Gastrocnemius medialis (tissue), 4 donors: ENCODE measurements around the gene AKNA. TPM values are rescaled to one million over a fixed set of nuclear protein-coding genes. Genes with fewer than 3 reads are reported as not detected.

Experiments used
- total RNA-seq, 4 donors: library from RNA; depleted of rRNA; stranded (reverse); fragments of >200 nt; gene quantifications; one replicate each; pipeline versions ENCODE4 v1.1.0 to v1.2.3, GENCODE V29; 2016

The AKNA gene
- total RNA-seq, 4 donors from 2014 or later: 2.8 to 5.7 (median 3.8) TPM

Other genes starting within 250 kb of the AKNA start
- 1 to 10 TPM in 2 of 4 donors, under 1 TPM in 2; 0.42 to 1.4 (median 0.95) TPM for gene COL27A1, start 232.4 kb downstream of the AKNA start, total RNA-seq
- 10 to 100 TPM in 2 of 4 donors, not detected in 2; 33.5 to 92.8 TPM for gene ORM1, start 64.9 kb downstream of the AKNA start, total RNA-seq
- gene ORM2, start 58.1 kb downstream of the AKNA start, total RNA-seq: 10 to 100 TPM in 1 of 4 donors, 1 to 10 TPM in 1, not detected in 2; 6.3 to 15.6 TPM
- under 1 TPM in 2 of 4 donors, not detected in 2; 0.16 to 0.18 TPM for gene WHRN, start 117.5 kb upstream of the AKNA start, total RNA-seq
- 100 to 1,000 TPM; 105 to 191 (median 176) TPM for gene ATP6V1G1, start 199.8 kb upstream of the AKNA start, total RNA-seq
- 1 to 10 TPM; 4.9 to 6.0 (median 5.4) TPM for gene TMEM268, start 223.3 kb upstream of the AKNA start, total RNA-seq